ENCODE data around the gene MTA1.

DNA sequence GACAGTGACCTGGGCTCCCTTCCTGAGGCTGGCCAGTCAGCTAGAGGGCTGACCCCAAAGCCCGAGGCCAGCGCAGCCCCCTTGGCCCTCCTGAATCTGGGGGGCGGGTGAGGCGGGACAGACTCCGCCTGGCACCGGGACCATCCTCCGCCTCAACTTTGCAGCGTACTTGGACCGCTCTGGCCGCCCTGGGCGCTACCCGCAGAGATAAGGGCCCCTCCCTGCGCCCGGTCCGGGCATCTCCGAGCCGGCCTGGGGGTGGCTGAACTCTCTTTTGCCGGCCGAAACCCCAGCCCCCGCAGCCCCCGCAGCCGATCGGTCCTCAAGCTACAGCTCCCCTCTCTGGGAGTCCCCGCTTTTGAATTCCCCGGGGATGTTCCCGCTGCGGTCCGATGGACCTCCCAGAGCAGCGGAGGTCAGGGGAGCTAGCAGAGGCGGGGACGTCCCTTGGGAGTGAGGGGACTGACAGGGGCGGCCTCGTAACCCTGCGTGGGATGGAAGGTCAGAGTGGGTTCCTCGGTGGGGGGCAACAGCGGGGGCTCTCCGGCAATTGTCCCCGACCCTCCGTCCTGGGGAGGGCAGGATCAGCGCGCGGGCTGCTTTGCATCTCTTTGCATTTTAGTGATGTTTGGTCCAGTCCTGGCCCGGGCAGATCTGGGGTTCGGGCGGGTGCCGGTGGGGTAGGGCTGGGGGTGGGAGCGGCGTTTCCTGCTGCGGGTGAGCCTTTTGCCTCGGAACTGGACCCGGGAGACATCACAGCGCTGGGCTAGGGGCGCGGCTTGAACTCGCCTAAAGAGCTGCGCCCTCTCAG, 66.7 kb downstream of the MTA1 start, which contains the start of gene CRIP1:
- TF ChIP-seq EZH2phosphoT487 (IDR thresholded peaks at IDR 0.05; ENCODE audit: insufficient read depth, low read depth), result peak; percentile 73; the same call in 1 of the 2 replicates
- peak; percentile 90 for TF ChIP-seq EZH2 (IDR thresholded peaks at IDR 0.05; ENCODE audit: insufficient read depth, poor library complexity, severe bottlenecking)
